Mucosa of descending colon (tissue), 3 donors: ENCODE data around the gene LEF1. TPM values are rescaled to one million over a fixed set of nuclear protein-coding genes. Genes with fewer than 3 reads are reported as not detected.

Experiments
- ATAC-seq: fragments of 200-7000 bp; cut with Tn5 transposase; one replicate; pipeline ENCODE4 v1.9.1; 2020; ENCODE audit warnings: mild to moderate bottlenecking, moderate library complexity
- DNase-seq, 3 donors: peaks; one replicate each; pipeline ENCODE4 v3.0.0-alpha.2; 2020
- H3K36me3 ChIP-seq: fragments of 200-600 bp; one replicate; pipeline ENCODE4 v1.8.0; 2021; ENCODE audit warnings: low read depth, mild to moderate bottlenecking
- H3K4me1 ChIP-seq: fragments of 200-600 bp; one replicate; pipeline ENCODE4 v1.8.0; 2021; ENCODE audit warnings: low read depth, mild to moderate bottlenecking
- H3K4me3 ChIP-seq: fragments of 200-600 bp; one replicate; pipeline ENCODE4 v1.8.0; 2021; ENCODE audit warnings: mild to moderate bottlenecking
- H3K9me3 ChIP-seq: fragments of 200-600 bp; one replicate; pipeline ENCODE4 v1.8.0; 2021; ENCODE audit warnings: mild to moderate bottlenecking
- CTCF ChIP-seq: fragments of 200-600 bp; IDR thresholded peaks from one replicate; pipeline ENCODE4 v1.8.0; 2022; ENCODE audit warnings: antibody characterized with exemption, mild to moderate bottlenecking
- intact Hi-C, 2 donors: fragments of 100-400 bp; cut with DNase I in 1 of 2; cut with micrococcal nuclease in 1 of 2; formaldehyde crosslinking; loops; one replicate each; pipeline versions ENCODE4 v1.11.0 to v1.11.1; 2022; cut with DNase I, micrococcal nuclease
- total RNA-seq, 3 donors: library from RNA; stranded (reverse); fragmentation: NEBNext Ultra II Directional in 2 of 3; extraction: Animal tissue kit (Norgen Biotek cat#: 25700) in 2 of 3; gene quantifications; one replicate each; pipeline versions ENCODE4 v1.2.1 to v1.2.4, GENCODE V29; 2021 to 2023
- donor health status: DM: no; HTN: no; CAD: no; lungs with moderate emphysema.
- donor health status: DM: no; HTN: no; CAD: no.
- donor health status: DM: no; HTN: yes; CAD: no.

Gene LEF1
- total RNA-seq, 3 donors from 2014 or later, result 2.2 to 3.9 (median 2.5) TPM

GRCh38 chr4:108056418-108056817, 112.3 kb downstream of the LEF1 start:
- ATAC-seq (no peak), DNase-seq (no peak)
- Histone ChIP-seq H3K4me1 (no peaks in the 10 kb centered on the region), H3K9me3 (no peaks in the 10 kb centered on the region), H3K4me3 (no peak overlapping the region), H3K36me3 (no peaks in the 10 kb centered on the region)
- TF ChIP-seq CTCF, result no peak
- intact Hi-C loops, result no loop called here

- intact Hi-C loops, result no loop called here
- no peak overlapping the region for H3K4me3 ChIP-seq
- H3K36me3 ChIP-seq, result no peaks in the 10 kb centered on the region
- no peaks in the 10 kb centered on the region for H3K9me3 ChIP-seq
- no peak for ATAC-seq
- TF ChIP-seq CTCF, result no peak
- H3K4me1 ChIP-seq, result no peaks in the 10 kb centered on the region
- DNase-seq, result no peak
Observed at GRCh38 chr4:108055787-108056186, 112.9 kb downstream of the LEF1 start.

- DNase-seq, result no peak
- Histone ChIP-seq H3K4me1 (no peaks in the 10 kb centered on the region), H3K36me3 (no peaks in the 10 kb centered on the region), H3K9me3 (no peaks in the 10 kb centered on the region), H3K4me3 (no peak overlapping the region)
- intact Hi-C loops, result no loop called here
- no peak for TF ChIP-seq CTCF
- ATAC-seq, result peak; percentile 18
Observed at GRCh38 chr4:108054025-108054638, 114.6 kb downstream of the LEF1 start.

GRCh38 chr4:108053251-108053711, 115.5 kb downstream of the LEF1 start:
- TF ChIP-seq CTCF, result no peak
- H3K4me3 ChIP-seq, result no peak overlapping the region
- H3K4me1 ChIP-seq, result no peaks in the 10 kb centered on the region
- peak; percentile 35 for ATAC-seq
- H3K36me3 ChIP-seq, result no peaks in the 10 kb centered on the region
- H3K9me3 ChIP-seq, result no peaks in the 10 kb centered on the region
- intact Hi-C loops, result no loop called here
- DNase-seq, result no peak

- intact Hi-C loops, result no loop called here
- DNase-seq (no peak), ATAC-seq (no peak)
- TF ChIP-seq CTCF, result no peak
- Histone ChIP-seq H3K4me1 (no peaks in the 10 kb centered on the region), H3K9me3 (no peaks in the 10 kb centered on the region), H3K4me3 (no peak overlapping the region), H3K36me3 (no peaks in the 10 kb centered on the region)
Observed at GRCh38 chr4:108052558-108053120, 116.1 kb downstream of the LEF1 start.
